Measurements from ENCODE around the gene DUOXA1.

Gene DUOXA1

GRCh38 chr15:45116006-45116481, 13.6 kb downstream of the DUOXA1 start:
- H3K4ac ChIP-seq (ENCODE audit: low read depth in 1 of 2, low read length in 2 of 2) = no peak overlapping the region
- no peak overlapping the region for H3K23ac ChIP-seq (ENCODE audit: low read length in 2 of 2)
- H4K91ac ChIP-seq (ENCODE audit: low read length) = no peak overlapping the region
- H3K27ac ChIP-seq (ENCODE audit: low read length, poor library complexity, severe bottlenecking) = no peak overlapping the region
- H3K79me1 ChIP-seq (replicated peaks; ENCODE audit: low read length, poor library complexity, severe bottlenecking) = no peaks in the 10 kb centered on the region
- no peak overlapping the region for H2AK5ac ChIP-seq (ENCODE audit: low read length, severe bottlenecking)
- H3K27me3 ChIP-seq (ENCODE audit: control insufficient read depth in 1 of 2, insufficient read depth in 1 of 2, low read length in 2 of 2) = peaks cover 72 to 78% of the 10 kb centered on the region in 2 experiments
- WGBS = 19% methylated on average over 13 of the region's 19 CpGs
- no peak overlapping the region for H3K9ac ChIP-seq (ENCODE audit: low read length)
- H2BK12ac ChIP-seq (ENCODE audit: low read length in 2 of 2) = no peak overlapping the region
- no peak overlapping the region for H3K18ac ChIP-seq (ENCODE audit: low read depth in 1 of 2, low read length in 2 of 2)
- no peak overlapping the region for H2BK15ac ChIP-seq (ENCODE audit: low read depth, poor library complexity, severe bottlenecking)
- no peak for DNase-seq
- no peak overlapping the region for H2AFZ ChIP-seq (ENCODE audit: low read depth, low read length)
- no peak overlapping the region for H2BK5ac ChIP-seq (ENCODE audit: low read depth, low read length, poor library complexity, severe bottlenecking)
- H3K4me1 ChIP-seq (ENCODE audit: control insufficient read depth, insufficient read depth, low read depth, low read length) = peaks cover 28% of the 10 kb centered on the region
- H3K9me3 ChIP-seq (ENCODE audit: control insufficient read depth, low read length) = no peaks in the 10 kb centered on the region
- no peak overlapping the region for H2BK120ac ChIP-seq (ENCODE audit: low read depth, low read length)
- no peak overlapping the region for H3K14ac ChIP-seq (ENCODE audit: low read length in 2 of 2)
- H3K4me2 ChIP-seq (ENCODE audit: low read length, poor library complexity, severe bottlenecking) = no peak overlapping the region
- H3K4me3 ChIP-seq (ENCODE audit: insufficient read depth in 1 of 2, low read depth in 1 of 2, low read length in 2 of 2) = no peak overlapping the region
- no peak overlapping the region for H4K8ac ChIP-seq (ENCODE audit: low read length)
- H3K36me3 ChIP-seq (ENCODE audit: control insufficient read depth in 1 of 2, insufficient read depth in 2 of 2, low read depth in 1 of 2, low read length in 2 of 2) = no peaks in the 10 kb centered on the region

GRCh38 chr15:45115312-45115820, 14.3 kb downstream of the DUOXA1 start:
- H4K8ac ChIP-seq (ENCODE audit: low read length) = no peak overlapping the region
- peaks cover 28% of the 10 kb centered on the region for H3K4me1 ChIP-seq (ENCODE audit: control insufficient read depth, insufficient read depth, low read depth, low read length)
- H3K79me1 ChIP-seq (replicated peaks; ENCODE audit: low read length, poor library complexity, severe bottlenecking) = no peaks in the 10 kb centered on the region
- H2BK120ac ChIP-seq (ENCODE audit: low read depth, low read length) = no peak overlapping the region
- H3K9me3 ChIP-seq (ENCODE audit: control insufficient read depth, low read length) = no peaks in the 10 kb centered on the region
- H3K27ac ChIP-seq (ENCODE audit: low read length, poor library complexity, severe bottlenecking) = no peak overlapping the region
- H4K91ac ChIP-seq (ENCODE audit: low read length) = no peak overlapping the region
- no peak overlapping the region for H2BK12ac ChIP-seq (ENCODE audit: low read length in 2 of 2)
- no peak overlapping the region for H3K18ac ChIP-seq (ENCODE audit: low read depth in 1 of 2, low read length in 2 of 2)
- peaks cover 76 to 81% of the 10 kb centered on the region in 2 experiments for H3K27me3 ChIP-seq (ENCODE audit: control insufficient read depth in 1 of 2, insufficient read depth in 1 of 2, low read length in 2 of 2)
- no peak overlapping the region for H3K4me2 ChIP-seq (ENCODE audit: low read length, poor library complexity, severe bottlenecking)
- H3K23ac ChIP-seq (ENCODE audit: low read length in 2 of 2) = no peak overlapping the region
- H3K9ac ChIP-seq (ENCODE audit: low read length) = no peak overlapping the region
- no peak overlapping the region for H2BK5ac ChIP-seq (ENCODE audit: low read depth, low read length, poor library complexity, severe bottlenecking)
- no peak overlapping the region for H2BK15ac ChIP-seq (ENCODE audit: low read depth, poor library complexity, severe bottlenecking)
- no peak overlapping the region for H3K4me3 ChIP-seq (ENCODE audit: insufficient read depth in 1 of 2, low read depth in 1 of 2, low read length in 2 of 2)
- no peak for DNase-seq
- H3K4ac ChIP-seq (ENCODE audit: low read depth in 1 of 2, low read length in 2 of 2) = no peak overlapping the region
- H3K36me3 ChIP-seq (ENCODE audit: control insufficient read depth in 1 of 2, insufficient read depth in 2 of 2, low read depth in 1 of 2, low read length in 2 of 2) = no peaks in the 10 kb centered on the region
- H2AFZ ChIP-seq (ENCODE audit: low read depth, low read length) = no peak overlapping the region
- no peak overlapping the region for H2AK5ac ChIP-seq (ENCODE audit: low read length, severe bottlenecking)
- 38% methylated on average over 7 of the region's 7 CpGs for WGBS
- no peak overlapping the region for H3K14ac ChIP-seq (ENCODE audit: low read length in 2 of 2)

- Histone ChIP-seq H4K91ac (ENCODE audit: low read length) (no peak overlapping the region), H3K9me3 (ENCODE audit: control insufficient read depth, low read length) (no peaks in the 10 kb centered on the region), H3K14ac (ENCODE audit: low read length in 2 of 2) (no peak overlapping the region), H2AFZ (ENCODE audit: low read depth, low read length) (no peak overlapping the region), H3K36me3 (ENCODE audit: control insufficient read depth in 1 of 2, insufficient read depth in 2 of 2, low read depth in 1 of 2, low read length in 2 of 2) (no peaks in the 10 kb centered on the region), H3K4me1 (ENCODE audit: control insufficient read depth, insufficient read depth, low read depth, low read length) (peaks cover 28% of the 10 kb centered on the region), H2AK5ac (ENCODE audit: low read length, severe bottlenecking) (no peak overlapping the region), H3K23ac (ENCODE audit: low read length in 2 of 2) (no peak overlapping the region), H3K4me3 (ENCODE audit: insufficient read depth in 1 of 2, low read depth in 1 of 2, low read length in 2 of 2) (no peak overlapping the region), H3K18ac (ENCODE audit: low read depth in 1 of 2, low read length in 2 of 2) (no peak overlapping the region), H3K27me3 (ENCODE audit: control insufficient read depth in 1 of 2, insufficient read depth in 1 of 2, low read length in 2 of 2) (peaks cover 83 to 87% of the 10 kb centered on the region in 2 experiments), H3K4ac (ENCODE audit: low read depth in 1 of 2, low read length in 2 of 2) (no peak overlapping the region), H3K9ac (ENCODE audit: low read length) (no peak overlapping the region), H2BK5ac (ENCODE audit: low read depth, low read length, poor library complexity, severe bottlenecking) (no peak overlapping the region), H3K79me1 (replicated peaks; ENCODE audit: low read length, poor library complexity, severe bottlenecking) (no peaks in the 10 kb centered on the region), H2BK12ac (ENCODE audit: low read length in 2 of 2) (no peak overlapping the region), H3K4me2 (ENCODE audit: low read length, poor library complexity, severe bottlenecking) (no peak overlapping the region), H2BK15ac (ENCODE audit: low read depth, poor library complexity, severe bottlenecking) (no peak overlapping the region), H3K27ac (ENCODE audit: low read length, poor library complexity, severe bottlenecking) (no peak overlapping the region), H2BK120ac (ENCODE audit: low read depth, low read length) (no peak overlapping the region), H4K8ac (ENCODE audit: low read length) (no peak overlapping the region)
- no peak for DNase-seq
- WGBS = 35% methylated on average over 2 of the region's 2 CpGs
Measured at GRCh38 chr15:45114751-45115085, 15.0 kb downstream of the DUOXA1 start.

- Histone ChIP-seq H2BK12ac (ENCODE audit: low read length in 2 of 2) (no peak within 1 kb of the TSS), H2AK5ac (ENCODE audit: low read length, severe bottlenecking) (no peak within 1 kb of the TSS), H2BK120ac (ENCODE audit: low read depth, low read length) (no peak within 1 kb of the TSS), H3K9me3 (ENCODE audit: control insufficient read depth, low read length) (no peaks in the 10 kb centered on the region), H4K91ac (ENCODE audit: low read length) (no peak within 1 kb of the TSS), H3K4me2 (ENCODE audit: low read length, poor library complexity, severe bottlenecking) (no peak within 1 kb of the TSS), H3K27ac (ENCODE audit: low read length, poor library complexity, severe bottlenecking) (no peak within 1 kb of the TSS), H3K27me3 (ENCODE audit: control insufficient read depth in 1 of 2, insufficient read depth in 1 of 2, low read length in 2 of 2) (peaks cover 84 to 87% of the 10 kb centered on the region in 2 experiments), H3K18ac (ENCODE audit: low read depth in 1 of 2, low read length in 2 of 2) (no peak within 1 kb of the TSS), H3K23ac (ENCODE audit: low read length in 2 of 2) (no peak within 1 kb of the TSS), H2BK15ac (ENCODE audit: low read depth, poor library complexity, severe bottlenecking) (no peak within 1 kb of the TSS), H3K36me3 (ENCODE audit: control insufficient read depth in 1 of 2, insufficient read depth in 2 of 2, low read depth in 1 of 2, low read length in 2 of 2) (no peaks in the 10 kb centered on the region), H2AFZ (ENCODE audit: low read depth, low read length) (no peak within 1 kb of the TSS), H3K79me1 (replicated peaks; ENCODE audit: low read length, poor library complexity, severe bottlenecking) (no peaks in the 10 kb centered on the region), H3K4ac (ENCODE audit: low read depth in 1 of 2, low read length in 2 of 2) (no peak within 1 kb of the TSS), H3K9ac (ENCODE audit: low read length) (no peak within 1 kb of the TSS), H3K4me1 (ENCODE audit: control insufficient read depth, insufficient read depth, low read depth, low read length) (peaks cover 28% of the 10 kb centered on the region), H3K14ac (ENCODE audit: low read length in 2 of 2) (no peak within 1 kb of the TSS), H3K4me3 (ENCODE audit: insufficient read depth in 1 of 2, low read depth in 1 of 2, low read length in 2 of 2) (peak within 1 kb of the TSS in 1 of 2 experiments; percentile 27), H2BK5ac (ENCODE audit: low read depth, low read length, poor library complexity, severe bottlenecking) (no peak within 1 kb of the TSS), H4K8ac (ENCODE audit: low read length) (no peak within 1 kb of the TSS)
- 7% methylated on average over 42 of the region's 42 CpGs for WGBS
- no peak for DNase-seq
Measured at GRCh38 chr15:45114076-45114750, 15.5 kb downstream of the DUOXA1 start, which contains the start of the genes DUOX2 and DUOXA2. Gene DUOX2 (minus strand): TSS chr15:45114172. CDS start chr15:45113411, 761 bp downstream. Gene DUOXA2 (plus strand): TSS chr15:45114326. CDS start chr15:45114606, 280 bp downstream.

All from mesenchymal stem cell (in vitro differentiated cells and primary cell).